ENCODE data around the gene ZNF853. TPM values are rescaled to one million over a fixed set of nuclear protein-coding genes. Genes with fewer than 3 reads are reported as not detected.

ZNF853 gene
- total and polyA plus RNA-seq, 2 of the 8 experiments (the other 6 are each of a cell fraction or from before 2014, with no cell fraction given) = 4.3 to 5.7 TPM

GRCh38 chr7:6613706-6614105, 1.7 kb upstream of the ZNF853 start:
- Histone ChIP-seq H3K79me2 (ENCODE audit: control insufficient read depth in 1 of 2, insufficient read depth in 2 of 2, low read length in 2 of 2) (no peaks in the 10 kb centered on the region), H2BK120ac (replicated peaks; ENCODE audit: low read depth, low read length) (no peak overlapping the region), H3K4ac (replicated peaks; ENCODE audit: insufficient read length, low read depth, low read length) (no peak overlapping the region), H3K4me1 (replicated peaks in 1 of 4; ENCODE audit: control insufficient read depth in 3 of 4, insufficient read depth in 4 of 4, low read length in 3 of 4) (peaks cover 0 to 12% (median 7%) of the 10 kb centered on the region in 4 experiments; a peak in 5 of 7 replicates), H2BK12ac (ENCODE audit: low read depth, low read length) (0 out of 2 replicates have a peak overlapping the region, but pooled peaks have one; percentile 44), H3K36me3 (ENCODE audit: control insufficient read depth in 2 of 4, insufficient read depth in 4 of 4, low read length in 3 of 4) (0 out of 8 replicates have a peak, but pooled peaks cover 0 to 4% (median 1%) of the 10 kb centered on the region in 4 experiments), H2AFZ (ENCODE audit: low read length) (no peak overlapping the region), H4K8ac (ENCODE audit: extremely low read depth, insufficient read depth, low read length) (no peak overlapping the region; the same call in 1 of the 2 replicates), H2BK15ac (ENCODE audit: low read length) (peak overlapping the region; percentile 83; the same call in 1 of the 2 replicates), H2AK5ac (ENCODE audit: low read depth, low read length) (no peak overlapping the region; the same call in 1 of the 2 replicates), H3K4me3 (ENCODE audit: extremely low read depth in 1 of 4, insufficient read depth in 2 of 4, low read depth in 3 of 4, low read length in 4 of 4) (no peak overlapping the region), H2BK20ac (ENCODE audit: low read length) (no peak overlapping the region), H3K18ac (ENCODE audit: extremely low read depth, low read length) (no peak overlapping the region), H3K9me3 (ENCODE audit: insufficient read depth in 2 of 2, low read depth in 1 of 2, low read length in 1 of 2) (no peaks in the 10 kb centered on the region), H4K20me1 (replicated peaks in 1 of 2; ENCODE audit: control insufficient read depth in 1 of 2, insufficient read depth in 2 of 2, low read length in 2 of 2) (peaks cover 0 to 1% of the 10 kb centered on the region in 2 experiments), H3K23ac (ENCODE audit: insufficient read length) (no peak overlapping the region), H3K4me2 (ENCODE audit: insufficient read depth in 1 of 2, low read depth in 2 of 2, low read length in 2 of 2) (no peak overlapping the region), H3K14ac (ENCODE audit: insufficient read length) (no peak overlapping the region), H3K9ac (replicated peaks in 1 of 4; ENCODE audit: extremely low read depth in 1 of 4, low read depth in 3 of 4, low read length in 3 of 4) (no peak overlapping the region), H4K91ac (replicated peaks; ENCODE audit: insufficient read length, low read length) (peak overlapping the region; percentile 35), H3K27me3 (replicated peaks in 1 of 4; ENCODE audit: control insufficient read depth in 3 of 4, extremely low read depth in 1 of 4, insufficient read depth in 3 of 4, low read length in 3 of 4) (peaks cover 0 to 4% (median 0%) of the 10 kb centered on the region in 4 experiments; a peak in 1 of 7 replicates), H3K79me1 (ENCODE audit: low read depth, low read length) (no peaks in the 10 kb centered on the region), H4K5ac (ENCODE audit: insufficient read length, low read depth, low read length) (no peak overlapping the region), H3K27ac (ENCODE audit: low read depth, low read length) (no peak overlapping the region), H3K23me2 (ENCODE audit: low read depth, low read length) (peaks cover 7% of the 10 kb centered on the region; the same call in 1 of the 2 replicates), H3K56ac (replicated peaks; ENCODE audit: insufficient read length, low read depth, low read length) (no peak overlapping the region), H2BK5ac (ENCODE audit: low read depth, low read length) (no peak overlapping the region)
- ChIA-PET POLR2A (ENCODE audit: partially characterized antibody) (no interaction called here), CTCF (ENCODE audit: partially characterized antibody) (interaction anchor here (0.7 to 1.1 kb wide), 2 partner anchors 13 to 53 kb away, joined by 3 read pairs; no protein-coding TSS in a partner anchor)
- 96% methylated on average over 2 of the region's 2 CpGs; no CpG with 5 or more reads in 1 of the 2 experiments for WGBS, 2 experiments (ENCODE audit: extremely low coverage in 1 of 2, insufficient coverage in 1 of 2, insufficient read length in 1 of 2, insufficient replicate concordance in 2 of 2, low coverage in 1 of 2, low lambda C conversion rate in 2 of 2, missing lambda C conversion rate in 1 of 2)
- FAIRE-seq (no peak), DNase-seq (ENCODE audit: low read depth in 1 of 2, low spot score in 2 of 2) (no peak)
- TF ChIP-seq SIRT6 (IDR thresholded peaks at IDR 0.05; ENCODE audit: low read length) (no peak), TBP (IDR thresholded peaks at IDR 0.05; ENCODE audit: low read depth, low read length) (no peak), CEBPB (IDR thresholded peaks at IDR 0.05; ENCODE audit: low read depth, low read length) (no peak)
